ENCODE data around the gene PLCB1.

- TF ChIP-seq CTCF (conservative IDR thresholded peaks at IDR 0.05 in 1 of 2, IDR thresholded peaks at IDR 0.05 in 1 of 2; ENCODE audit: extremely low read depth in 1 of 2, insufficient read depth in 1 of 2, low read depth in 1 of 2, low read length in 2 of 2): no peak
- TF ChIP-seq EZH2 (IDR thresholded peaks at IDR 0.05; ENCODE audit: borderline replicate concordance, low read length): no peak
Observed at GRCh38 chr20:8421981-8422380, 289.9 kb downstream of the PLCB1 start.
